RWPE2 (cell line): Measurements from ENCODE around the gene TBKBP1.

Experiments used
- ATAC-seq: fragments of 200-7000 bp; cut with Tn5 transposase; 3 replicates; pipeline ENCODE4 v1.9.1; 2021; ENCODE audit warnings: low read depth
- DNase-seq: peaks from one replicate; pipeline ENCODE4 v3.0.0-alpha.2; 2020; ENCODE audit warnings: low spot score
- H3K27ac ChIP-seq: fragments of 450-650 bp; 2 replicates; pipeline ENCODE4 v1.5.1; 2017; ENCODE audit warnings: mild to moderate bottlenecking; ENCODE audit not compliant: poor library complexity, severe bottlenecking
- H3K27me3 ChIP-seq: fragments of 250-450 bp; sonication (Bioruptor Pico); 2 replicates; pipeline ENCODE4 v1.5.1; 2021; ENCODE audit warnings: mild to moderate bottlenecking, moderate library complexity; ENCODE audit not compliant: insufficient read depth, poor library complexity, severe bottlenecking
- H3K36me3 ChIP-seq: fragments of 250-450 bp; sonication (Bioruptor Pico); 2 replicates; pipeline ENCODE4 v1.5.1; 2020; ENCODE audit warnings: low read depth, mild to moderate bottlenecking, moderate library complexity
- H3K4me1 ChIP-seq: fragments of 250-450 bp; sonication (Bioruptor Pico); 2 replicates; pipeline ENCODE4 v1.5.1; 2021; ENCODE audit warnings: mild to moderate bottlenecking, moderate library complexity; ENCODE audit not compliant: insufficient read depth, poor library complexity, severe bottlenecking
- H3K4me3 ChIP-seq: fragments of 250-450 bp; sonication (Bioruptor Pico); 2 replicates; pipeline ENCODE4 v1.5.1; 2021; ENCODE audit warnings: mild to moderate bottlenecking, moderate library complexity; ENCODE audit not compliant: severe bottlenecking
- H3K9me3 ChIP-seq: fragments of 250-450 bp; sonication (Bioruptor Pico); 2 replicates; pipeline ENCODE4 v1.5.1; 2021; ENCODE audit warnings: mild to moderate bottlenecking, moderate library complexity; ENCODE audit not compliant: severe bottlenecking
- TF ChIP-seq, protein P1 (sequence below): fragments of 450-650 bp; IDR thresholded peaks from one replicate; pipeline ENCODE4 v1.5.1; 2017; ENCODE audit warnings: mild to moderate bottlenecking, moderate library complexity; ENCODE audit not compliant: poor library complexity, severe bottlenecking

Gene TBKBP1

DNA sequence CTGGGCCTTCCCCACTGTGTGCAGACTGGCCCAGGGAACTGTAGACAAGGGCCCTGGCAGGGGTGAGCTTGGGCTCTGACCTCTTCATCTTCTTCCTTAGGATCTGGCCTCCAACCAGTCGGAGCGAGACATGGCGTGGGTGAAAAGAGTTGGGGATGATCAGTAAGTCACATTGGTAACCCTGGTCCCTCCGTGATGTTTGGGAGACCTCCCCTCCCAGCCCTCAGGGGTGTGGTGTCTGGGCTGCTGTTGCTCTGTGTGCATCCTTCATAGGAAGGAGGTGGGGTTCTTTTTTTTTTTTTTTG is 5.5 kb downstream of the TBKBP1 start:
- Histone ChIP-seq H3K27me3 (no peaks in the 10 kb centered on the region), H3K36me3 (peaks cover 6% of the 10 kb centered on the region; the same call in 1 of the 2 replicates), H3K4me1 (no peaks in the 10 kb centered on the region), H3K27ac (no peak overlapping the region), H3K4me3 (no peak overlapping the region), H3K9me3 (no peaks in the 10 kb centered on the region)
- ATAC-seq (no peak), DNase-seq (no peak)
- TF ChIP-seq, protein P1, sequence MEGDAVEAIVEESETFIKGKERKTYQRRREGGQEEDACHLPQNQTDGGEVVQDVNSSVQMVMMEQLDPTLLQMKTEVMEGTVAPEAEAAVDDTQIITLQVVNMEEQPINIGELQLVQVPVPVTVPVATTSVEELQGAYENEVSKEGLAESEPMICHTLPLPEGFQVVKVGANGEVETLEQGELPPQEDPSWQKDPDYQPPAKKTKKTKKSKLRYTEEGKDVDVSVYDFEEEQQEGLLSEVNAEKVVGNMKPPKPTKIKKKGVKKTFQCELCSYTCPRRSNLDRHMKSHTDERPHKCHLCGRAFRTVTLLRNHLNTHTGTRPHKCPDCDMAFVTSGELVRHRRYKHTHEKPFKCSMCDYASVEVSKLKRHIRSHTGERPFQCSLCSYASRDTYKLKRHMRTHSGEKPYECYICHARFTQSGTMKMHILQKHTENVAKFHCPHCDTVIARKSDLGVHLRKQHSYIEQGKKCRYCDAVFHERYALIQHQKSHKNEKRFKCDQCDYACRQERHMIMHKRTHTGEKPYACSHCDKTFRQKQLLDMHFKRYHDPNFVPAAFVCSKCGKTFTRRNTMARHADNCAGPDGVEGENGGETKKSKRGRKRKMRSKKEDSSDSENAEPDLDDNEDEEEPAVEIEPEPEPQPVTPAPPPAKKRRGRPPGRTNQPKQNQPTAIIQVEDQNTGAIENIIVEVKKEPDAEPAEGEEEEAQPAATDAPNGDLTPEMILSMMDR: no peak

DNA sequence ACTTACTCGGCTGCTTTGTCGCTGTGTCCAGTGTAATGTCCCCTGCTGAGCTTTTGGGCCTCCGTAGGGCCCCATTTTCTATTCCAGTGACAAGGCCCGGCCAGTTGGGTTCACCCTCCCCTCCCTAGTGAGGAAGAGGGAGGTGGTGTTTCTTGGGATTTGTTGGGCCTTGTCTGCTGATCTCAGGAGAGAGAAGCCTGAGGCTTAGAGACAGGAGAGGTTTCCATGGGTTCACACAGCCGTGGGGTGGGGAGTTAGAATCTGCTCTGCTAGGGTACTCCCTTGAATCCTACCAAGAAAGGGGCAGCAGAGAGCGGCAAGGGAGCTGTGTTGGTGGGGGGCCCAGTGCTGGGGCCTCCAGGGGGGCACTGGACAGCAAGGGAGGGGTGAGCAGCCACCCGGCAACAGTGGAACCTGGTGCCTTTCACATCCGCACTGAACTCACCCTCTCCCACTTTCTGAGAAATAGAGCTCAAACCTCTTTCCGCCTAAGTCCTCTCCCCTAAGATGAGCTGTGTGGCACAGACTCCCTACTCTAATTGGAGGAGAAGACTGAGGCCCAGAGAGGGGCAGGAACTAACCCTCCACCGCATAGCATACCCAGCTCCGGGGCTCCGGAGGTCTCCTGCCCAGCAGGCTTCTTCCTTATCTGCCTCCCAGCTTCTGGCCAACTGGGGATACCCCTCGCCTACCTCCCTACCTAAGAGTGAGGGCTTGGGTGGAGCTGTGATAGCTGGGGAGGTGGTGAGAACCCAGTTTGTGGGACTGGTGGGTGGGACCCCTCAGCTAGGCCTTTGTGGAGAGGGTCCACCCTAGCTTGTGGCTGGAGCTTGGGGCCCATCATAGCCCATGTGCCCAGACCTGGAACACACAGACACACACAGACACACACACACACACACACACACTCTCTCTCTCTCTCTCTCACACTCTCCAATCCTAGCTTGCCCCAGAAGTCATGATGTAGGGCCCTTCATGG is 6.8 kb downstream of the TBKBP1 start:
- H3K36me3 ChIP-seq: peaks cover 6% of the 10 kb centered on the region; the same call in 1 of the 2 replicates
- no peaks in the 10 kb centered on the region for H3K27me3 ChIP-seq
- H3K4me1 ChIP-seq: no peaks in the 10 kb centered on the region
- ATAC-seq: no peak
- H3K27ac ChIP-seq: no peak overlapping the region
- TF ChIP-seq, protein P1: no peak
- no peak overlapping the region for H3K4me3 ChIP-seq
- peak; percentile 47 for DNase-seq
- H3K9me3 ChIP-seq: no peaks in the 10 kb centered on the region

DNA sequence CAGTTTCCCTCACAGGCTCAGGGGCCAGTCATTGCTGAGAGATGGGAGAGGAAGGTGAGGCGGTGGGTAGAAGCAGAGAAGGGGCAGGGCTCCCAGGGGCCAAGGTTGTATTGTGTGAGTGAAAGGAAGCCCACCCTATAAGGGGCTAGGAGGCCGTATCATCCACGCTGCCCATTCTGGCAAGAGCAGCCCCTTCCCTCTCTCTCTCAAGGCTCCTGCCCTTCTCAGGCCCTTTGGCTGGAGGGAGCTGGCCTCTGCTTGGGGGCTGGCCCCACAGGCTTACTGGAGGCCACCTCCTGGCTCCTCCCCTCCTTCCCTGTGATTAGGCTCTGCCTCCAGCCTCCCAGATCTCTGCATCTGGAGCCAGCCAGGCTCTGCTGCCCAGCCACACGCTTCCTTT is 7.6 kb downstream of the TBKBP1 start:
- Histone ChIP-seq H3K9me3 (no peaks in the 10 kb centered on the region), H3K27me3 (no peaks in the 10 kb centered on the region), H3K36me3 (peaks cover 6% of the 10 kb centered on the region; the same call in 1 of the 2 replicates), H3K4me1 (no peaks in the 10 kb centered on the region), H3K4me3 (no peak overlapping the region), H3K27ac (no peak overlapping the region)
- ATAC-seq (no peak), DNase-seq (peak; percentile 13)
- TF ChIP-seq, protein P1: no peak

DNA sequence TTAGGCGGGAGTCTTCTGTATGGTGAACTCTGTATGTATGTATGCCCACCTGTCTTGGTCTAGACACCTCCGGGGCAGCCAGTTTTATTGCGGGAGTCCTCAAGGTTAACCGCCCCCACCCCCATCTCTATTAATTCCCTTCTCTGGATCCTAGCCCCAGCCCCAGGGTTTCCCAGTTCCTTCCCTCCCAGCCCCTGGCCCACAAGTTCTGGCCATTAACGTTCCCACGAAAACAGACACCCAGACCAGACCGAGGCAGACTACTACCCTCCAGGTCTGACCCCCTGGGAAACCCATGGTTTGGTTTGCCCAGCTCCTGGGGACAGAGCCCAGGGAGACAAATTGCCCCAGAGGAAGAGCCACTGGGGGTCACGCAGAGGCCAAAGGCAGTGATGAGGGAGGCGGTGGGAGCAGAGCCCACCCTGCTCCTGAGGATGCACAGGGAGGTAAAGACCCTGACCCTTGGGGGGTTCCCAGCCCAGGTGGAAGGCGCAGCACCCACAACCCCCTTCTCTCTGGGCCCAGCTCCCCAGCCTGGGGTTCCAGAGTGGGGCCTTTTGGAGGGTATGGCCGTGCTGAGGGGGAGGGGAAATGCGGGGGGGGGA is 8.5 kb downstream of the TBKBP1 start:
- H3K4me1 ChIP-seq: no peaks in the 10 kb centered on the region
- H3K27ac ChIP-seq: no peak overlapping the region
- H3K9me3 ChIP-seq: no peaks in the 10 kb centered on the region
- H3K27me3 ChIP-seq: no peaks in the 10 kb centered on the region
- no peak for DNase-seq
- TF ChIP-seq, protein P1: no peak
- peaks cover 6% of the 10 kb centered on the region; the same call in 1 of the 2 replicates for H3K36me3 ChIP-seq
- no peak overlapping the region for H3K4me3 ChIP-seq
- ATAC-seq: no peak
